GM12801 (cell line): ENCODE data around the gene TNFSF15.

ENCODE experiments used
- TF ChIP-seq, protein P1 (sequence below): IDR thresholded peaks from one replicate; pipeline ENCODE4 v1.5.1; 2011; ENCODE audit warnings: control low read depth; ENCODE audit not compliant: insufficient read length; ENCODE audit errors: extremely low read depth

TNFSF15 gene

DNA sequence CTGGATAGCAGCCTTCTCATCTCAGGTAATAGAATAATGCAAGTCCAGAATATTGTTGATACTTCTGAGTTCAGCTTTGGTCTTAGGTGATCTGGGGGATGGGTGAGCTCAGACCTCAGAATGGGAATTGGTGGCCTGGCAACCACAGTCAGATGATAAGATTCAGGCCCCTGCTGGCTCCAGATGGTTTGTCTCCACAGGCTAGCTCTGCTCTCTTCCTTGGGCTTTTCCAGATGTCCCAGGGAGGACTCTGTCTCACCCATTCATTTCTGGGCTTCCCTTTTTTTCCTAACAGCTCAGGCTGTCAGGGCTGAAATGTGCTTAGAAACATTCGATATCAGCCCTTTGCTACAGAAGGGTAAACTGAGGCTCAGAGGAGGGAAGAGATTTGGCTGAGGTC, 17.6 kb upstream of the TNFSF15 start:
- TF ChIP-seq, protein P1, sequence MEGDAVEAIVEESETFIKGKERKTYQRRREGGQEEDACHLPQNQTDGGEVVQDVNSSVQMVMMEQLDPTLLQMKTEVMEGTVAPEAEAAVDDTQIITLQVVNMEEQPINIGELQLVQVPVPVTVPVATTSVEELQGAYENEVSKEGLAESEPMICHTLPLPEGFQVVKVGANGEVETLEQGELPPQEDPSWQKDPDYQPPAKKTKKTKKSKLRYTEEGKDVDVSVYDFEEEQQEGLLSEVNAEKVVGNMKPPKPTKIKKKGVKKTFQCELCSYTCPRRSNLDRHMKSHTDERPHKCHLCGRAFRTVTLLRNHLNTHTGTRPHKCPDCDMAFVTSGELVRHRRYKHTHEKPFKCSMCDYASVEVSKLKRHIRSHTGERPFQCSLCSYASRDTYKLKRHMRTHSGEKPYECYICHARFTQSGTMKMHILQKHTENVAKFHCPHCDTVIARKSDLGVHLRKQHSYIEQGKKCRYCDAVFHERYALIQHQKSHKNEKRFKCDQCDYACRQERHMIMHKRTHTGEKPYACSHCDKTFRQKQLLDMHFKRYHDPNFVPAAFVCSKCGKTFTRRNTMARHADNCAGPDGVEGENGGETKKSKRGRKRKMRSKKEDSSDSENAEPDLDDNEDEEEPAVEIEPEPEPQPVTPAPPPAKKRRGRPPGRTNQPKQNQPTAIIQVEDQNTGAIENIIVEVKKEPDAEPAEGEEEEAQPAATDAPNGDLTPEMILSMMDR: no peak

DNA sequence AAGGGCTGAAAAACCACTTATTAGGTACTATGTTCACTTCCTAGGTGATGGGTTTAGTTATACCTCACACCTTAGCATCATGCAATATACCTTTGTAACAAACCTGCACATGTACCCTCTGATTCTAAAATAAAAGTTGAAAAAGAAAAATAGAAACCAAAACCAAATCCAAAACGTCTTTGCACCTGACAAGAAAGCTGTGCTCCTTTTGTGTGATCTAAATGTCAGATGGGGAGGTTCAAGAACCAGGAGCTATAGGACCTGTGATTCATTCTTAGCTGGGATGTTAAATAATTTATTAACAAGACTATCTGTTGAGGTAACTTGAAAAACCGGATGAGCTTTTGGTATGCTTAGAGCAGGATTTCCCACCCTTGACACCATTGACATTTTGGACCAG, 16.9 kb upstream of the TNFSF15 start:
- TF ChIP-seq, protein P1: no peak

DNA sequence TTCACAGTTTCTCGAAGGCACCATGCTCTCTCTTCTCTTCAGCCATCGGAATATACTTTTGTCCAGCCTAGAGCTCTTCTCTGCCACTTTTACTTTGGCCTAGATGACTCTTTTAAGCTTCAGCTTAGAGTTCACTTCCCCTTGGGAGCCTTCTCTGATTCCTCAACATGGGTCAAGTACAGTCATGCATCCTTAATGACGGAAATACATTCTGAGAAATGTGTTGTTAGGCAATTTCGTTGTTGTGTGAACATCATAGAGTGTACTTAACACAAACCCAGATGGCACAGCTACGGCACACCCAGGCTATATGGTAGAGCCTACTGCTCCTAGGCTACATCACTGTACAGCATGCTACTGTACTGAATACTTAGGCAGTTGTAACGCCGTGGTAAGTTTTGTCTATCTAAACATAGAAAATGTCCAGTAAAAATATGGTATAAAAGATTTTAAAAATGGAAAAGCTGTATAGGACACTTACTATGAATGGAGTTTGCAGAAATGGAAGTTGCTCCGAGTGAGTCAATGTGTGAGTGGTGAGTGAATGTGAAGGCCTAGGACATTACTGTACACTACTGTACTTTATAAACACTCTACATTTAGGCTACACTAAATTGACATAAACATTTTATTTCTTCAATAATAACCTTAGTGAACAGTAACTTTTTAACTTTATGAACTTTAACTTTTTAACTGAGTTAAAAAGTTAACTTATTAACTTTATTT, 15.1 kb upstream of the TNFSF15 start:
- TF ChIP-seq, protein P1: no peak

DNA sequence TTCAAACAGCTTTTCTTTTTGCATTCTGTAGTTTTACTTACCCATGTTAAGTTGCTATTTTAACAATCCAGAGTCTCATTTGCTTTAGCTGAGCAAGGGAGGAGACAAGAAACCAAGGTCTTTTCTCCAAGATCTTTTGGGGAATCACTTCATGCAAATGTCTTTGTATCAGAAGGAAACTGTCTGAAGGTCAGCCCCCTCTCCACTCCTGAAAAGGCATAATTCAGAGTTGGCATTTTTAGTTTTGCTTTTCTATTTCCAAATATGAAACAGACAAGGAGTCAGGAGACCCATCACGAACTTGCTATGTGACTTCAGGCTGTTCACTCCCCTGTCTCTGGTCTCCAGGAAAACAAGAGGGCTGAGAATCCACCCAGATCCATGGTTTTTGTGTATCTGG, 12.3 kb upstream of the TNFSF15 start:
- TF ChIP-seq, protein P1: no peak

DNA sequence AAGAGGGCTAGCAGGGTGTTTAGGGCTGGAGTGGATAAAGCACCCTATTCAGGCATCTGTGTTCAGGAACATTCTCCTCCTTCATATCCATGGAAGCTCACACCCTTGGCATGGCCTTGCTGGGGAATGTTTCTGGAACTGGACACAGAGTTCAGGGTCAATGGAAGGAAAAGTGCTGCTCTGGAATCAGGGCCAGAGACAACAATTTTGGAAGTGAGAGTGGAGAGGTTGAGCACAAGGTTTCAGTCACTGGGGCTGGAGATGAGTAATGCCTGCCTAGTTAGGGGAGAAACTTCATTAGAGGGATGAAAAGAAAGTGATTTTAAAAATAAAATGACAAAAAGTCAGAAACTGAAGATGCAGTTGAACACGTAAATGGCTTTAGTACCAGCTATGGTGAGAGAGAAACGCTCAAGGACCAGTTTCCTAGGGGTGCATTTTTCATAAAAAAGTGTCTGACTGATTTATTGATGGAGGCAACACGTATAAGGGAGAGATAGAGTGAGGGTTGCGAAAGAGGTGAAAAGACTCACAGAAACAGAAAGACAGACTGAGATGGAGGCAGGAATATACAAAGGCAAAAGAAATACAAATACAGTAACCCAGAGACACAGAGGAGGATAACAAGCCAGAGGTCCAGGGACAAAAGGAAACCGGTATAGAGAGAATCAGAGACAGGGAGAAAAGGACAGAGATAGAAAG, 8.0 kb upstream of the TNFSF15 start:
- TF ChIP-seq, protein P1: no peak

DNA sequence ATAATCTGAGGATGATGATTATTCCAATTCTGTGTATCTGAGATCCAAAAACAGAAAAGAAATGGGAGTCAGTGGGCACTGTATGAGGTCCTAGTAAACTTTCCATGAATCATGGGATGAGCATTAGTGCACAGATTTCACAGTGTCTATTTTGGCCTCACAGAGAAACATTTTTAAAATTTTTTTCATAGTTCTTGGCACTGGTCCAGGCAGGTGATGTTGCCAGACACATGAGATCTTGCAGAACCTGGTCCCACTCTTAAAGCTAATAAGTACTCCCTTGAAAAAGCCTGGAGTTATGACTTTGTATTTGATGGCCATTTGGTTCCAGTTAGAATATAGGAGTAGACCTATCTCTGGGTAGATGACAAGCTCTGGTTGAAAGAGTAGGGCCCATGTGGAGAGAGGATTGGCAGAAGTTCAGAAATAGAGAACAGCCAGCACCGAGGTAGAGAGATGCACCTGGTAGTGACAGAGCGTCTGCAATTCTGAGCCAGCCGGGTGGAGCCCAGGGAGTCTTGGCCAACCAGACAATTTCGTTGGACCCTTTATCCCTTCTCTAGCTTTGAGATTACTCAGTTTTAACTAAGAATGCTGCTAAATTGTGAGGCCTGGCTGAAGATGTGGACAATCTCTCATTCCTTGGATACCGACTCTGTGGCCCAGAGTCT, 6.3 kb upstream of the TNFSF15 start:
- TF ChIP-seq, protein P1: no peak

DNA sequence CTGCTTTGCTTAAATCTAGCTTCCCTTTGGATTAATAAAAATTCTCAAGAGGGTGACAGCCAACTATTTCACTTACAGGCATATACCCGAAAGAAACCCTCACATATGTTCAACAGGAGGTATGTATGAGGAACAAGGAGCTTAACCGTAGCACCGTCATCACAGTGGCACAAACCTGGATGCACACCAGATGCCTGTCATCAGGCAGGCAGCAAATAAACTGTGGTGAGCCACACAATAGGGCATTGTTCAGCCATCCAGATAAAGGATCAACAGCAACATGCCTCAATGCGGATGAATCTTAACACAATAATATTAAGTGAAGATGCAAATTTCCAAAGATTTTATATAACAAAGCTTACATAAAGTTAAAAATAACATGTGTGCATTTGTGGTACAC, 5.5 kb upstream of the TNFSF15 start:
- TF ChIP-seq, protein P1: no peak
